ENCODE data around the gene NMT2.

GRCh38 chr10:15169555-15170401, 1.3 kb upstream of the NMT2 start:
- TF ChIP-seq, protein P1, sequence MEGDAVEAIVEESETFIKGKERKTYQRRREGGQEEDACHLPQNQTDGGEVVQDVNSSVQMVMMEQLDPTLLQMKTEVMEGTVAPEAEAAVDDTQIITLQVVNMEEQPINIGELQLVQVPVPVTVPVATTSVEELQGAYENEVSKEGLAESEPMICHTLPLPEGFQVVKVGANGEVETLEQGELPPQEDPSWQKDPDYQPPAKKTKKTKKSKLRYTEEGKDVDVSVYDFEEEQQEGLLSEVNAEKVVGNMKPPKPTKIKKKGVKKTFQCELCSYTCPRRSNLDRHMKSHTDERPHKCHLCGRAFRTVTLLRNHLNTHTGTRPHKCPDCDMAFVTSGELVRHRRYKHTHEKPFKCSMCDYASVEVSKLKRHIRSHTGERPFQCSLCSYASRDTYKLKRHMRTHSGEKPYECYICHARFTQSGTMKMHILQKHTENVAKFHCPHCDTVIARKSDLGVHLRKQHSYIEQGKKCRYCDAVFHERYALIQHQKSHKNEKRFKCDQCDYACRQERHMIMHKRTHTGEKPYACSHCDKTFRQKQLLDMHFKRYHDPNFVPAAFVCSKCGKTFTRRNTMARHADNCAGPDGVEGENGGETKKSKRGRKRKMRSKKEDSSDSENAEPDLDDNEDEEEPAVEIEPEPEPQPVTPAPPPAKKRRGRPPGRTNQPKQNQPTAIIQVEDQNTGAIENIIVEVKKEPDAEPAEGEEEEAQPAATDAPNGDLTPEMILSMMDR (IDR thresholded peaks at IDR 0.05; ENCODE audit: low read depth, low read length, missing input control), result no peak
- TF ChIP-seq EGR1 (IDR thresholded peaks at IDR 0.05; ENCODE audit: low read depth in 2 of 2), result no peak
- no peak for TF ChIP-seq GABPA (IDR thresholded peaks at IDR 0.05 in 1 of 2, conservative IDR thresholded peaks at IDR 0.05 in 1 of 2)
- TF ChIP-seq, protein P2, sequence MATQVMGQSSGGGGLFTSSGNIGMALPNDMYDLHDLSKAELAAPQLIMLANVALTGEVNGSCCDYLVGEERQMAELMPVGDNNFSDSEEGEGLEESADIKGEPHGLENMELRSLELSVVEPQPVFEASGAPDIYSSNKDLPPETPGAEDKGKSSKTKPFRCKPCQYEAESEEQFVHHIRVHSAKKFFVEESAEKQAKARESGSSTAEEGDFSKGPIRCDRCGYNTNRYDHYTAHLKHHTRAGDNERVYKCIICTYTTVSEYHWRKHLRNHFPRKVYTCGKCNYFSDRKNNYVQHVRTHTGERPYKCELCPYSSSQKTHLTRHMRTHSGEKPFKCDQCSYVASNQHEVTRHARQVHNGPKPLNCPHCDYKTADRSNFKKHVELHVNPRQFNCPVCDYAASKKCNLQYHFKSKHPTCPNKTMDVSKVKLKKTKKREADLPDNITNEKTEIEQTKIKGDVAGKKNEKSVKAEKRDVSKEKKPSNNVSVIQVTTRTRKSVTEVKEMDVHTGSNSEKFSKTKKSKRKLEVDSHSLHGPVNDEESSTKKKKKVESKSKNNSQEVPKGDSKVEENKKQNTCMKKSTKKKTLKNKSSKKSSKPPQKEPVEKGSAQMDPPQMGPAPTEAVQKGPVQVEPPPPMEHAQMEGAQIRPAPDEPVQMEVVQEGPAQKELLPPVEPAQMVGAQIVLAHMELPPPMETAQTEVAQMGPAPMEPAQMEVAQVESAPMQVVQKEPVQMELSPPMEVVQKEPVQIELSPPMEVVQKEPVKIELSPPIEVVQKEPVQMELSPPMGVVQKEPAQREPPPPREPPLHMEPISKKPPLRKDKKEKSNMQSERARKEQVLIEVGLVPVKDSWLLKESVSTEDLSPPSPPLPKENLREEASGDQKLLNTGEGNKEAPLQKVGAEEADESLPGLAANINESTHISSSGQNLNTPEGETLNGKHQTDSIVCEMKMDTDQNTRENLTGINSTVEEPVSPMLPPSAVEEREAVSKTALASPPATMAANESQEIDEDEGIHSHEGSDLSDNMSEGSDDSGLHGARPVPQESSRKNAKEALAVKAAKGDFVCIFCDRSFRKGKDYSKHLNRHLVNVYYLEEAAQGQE (IDR thresholded peaks at IDR 0.05), result no peak
